ENCODE data around the gene IPO9.

DNA sequence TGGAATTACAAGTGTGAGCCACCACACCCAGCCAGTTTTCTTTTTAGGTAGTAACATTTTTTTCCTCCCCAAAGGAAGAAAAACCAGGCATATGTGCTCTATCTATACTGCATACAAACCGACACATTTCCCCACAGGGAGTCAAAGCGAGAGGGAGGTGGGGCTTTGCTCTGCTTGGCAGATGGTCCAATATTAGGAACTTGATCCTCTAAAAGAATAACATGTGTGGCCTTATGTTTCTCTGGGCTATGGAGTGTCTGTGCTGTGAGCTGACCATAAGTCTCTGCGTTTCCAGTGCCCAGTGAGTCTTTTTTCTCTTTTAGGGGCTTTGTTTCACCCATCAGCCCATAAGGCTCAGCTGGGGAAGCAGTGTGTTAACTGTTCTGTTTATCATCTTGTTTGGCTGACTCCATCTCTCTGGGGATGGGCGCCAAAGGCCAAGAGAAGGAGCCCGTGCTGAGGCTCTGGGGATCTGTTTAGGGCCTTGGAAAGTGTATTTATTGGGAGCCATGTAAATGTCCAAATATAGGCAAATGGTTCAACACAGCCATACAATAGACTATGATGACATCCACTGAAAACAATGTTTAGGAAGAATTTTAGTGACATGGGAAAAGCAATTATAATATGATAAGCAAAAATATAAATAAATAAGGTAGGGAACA lies 97.2 kb downstream of the IPO9 start:
- no peak for TF ChIP-seq CTCF (conservative IDR thresholded peaks at IDR 0.05; ENCODE audit: low read depth in 2 of 2)
- TF ChIP-seq ZNF114 (CRISPR knock-in tag; IDR thresholded peaks at IDR 0.05), result no peak
- TF ChIP-seq, protein P1, sequence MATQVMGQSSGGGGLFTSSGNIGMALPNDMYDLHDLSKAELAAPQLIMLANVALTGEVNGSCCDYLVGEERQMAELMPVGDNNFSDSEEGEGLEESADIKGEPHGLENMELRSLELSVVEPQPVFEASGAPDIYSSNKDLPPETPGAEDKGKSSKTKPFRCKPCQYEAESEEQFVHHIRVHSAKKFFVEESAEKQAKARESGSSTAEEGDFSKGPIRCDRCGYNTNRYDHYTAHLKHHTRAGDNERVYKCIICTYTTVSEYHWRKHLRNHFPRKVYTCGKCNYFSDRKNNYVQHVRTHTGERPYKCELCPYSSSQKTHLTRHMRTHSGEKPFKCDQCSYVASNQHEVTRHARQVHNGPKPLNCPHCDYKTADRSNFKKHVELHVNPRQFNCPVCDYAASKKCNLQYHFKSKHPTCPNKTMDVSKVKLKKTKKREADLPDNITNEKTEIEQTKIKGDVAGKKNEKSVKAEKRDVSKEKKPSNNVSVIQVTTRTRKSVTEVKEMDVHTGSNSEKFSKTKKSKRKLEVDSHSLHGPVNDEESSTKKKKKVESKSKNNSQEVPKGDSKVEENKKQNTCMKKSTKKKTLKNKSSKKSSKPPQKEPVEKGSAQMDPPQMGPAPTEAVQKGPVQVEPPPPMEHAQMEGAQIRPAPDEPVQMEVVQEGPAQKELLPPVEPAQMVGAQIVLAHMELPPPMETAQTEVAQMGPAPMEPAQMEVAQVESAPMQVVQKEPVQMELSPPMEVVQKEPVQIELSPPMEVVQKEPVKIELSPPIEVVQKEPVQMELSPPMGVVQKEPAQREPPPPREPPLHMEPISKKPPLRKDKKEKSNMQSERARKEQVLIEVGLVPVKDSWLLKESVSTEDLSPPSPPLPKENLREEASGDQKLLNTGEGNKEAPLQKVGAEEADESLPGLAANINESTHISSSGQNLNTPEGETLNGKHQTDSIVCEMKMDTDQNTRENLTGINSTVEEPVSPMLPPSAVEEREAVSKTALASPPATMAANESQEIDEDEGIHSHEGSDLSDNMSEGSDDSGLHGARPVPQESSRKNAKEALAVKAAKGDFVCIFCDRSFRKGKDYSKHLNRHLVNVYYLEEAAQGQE (IDR thresholded peaks at IDR 0.05; ENCODE audit: unreplicated experiment), result no peak
- TF ChIP-seq POLR2AphosphoS5 (IDR thresholded peaks at IDR 0.05; ENCODE audit: low read depth), result no peak
- TF ChIP-seq ETS1 (IDR thresholded peaks at IDR 0.05), result no peak
- TF ChIP-seq EZH2phosphoT487 (IDR thresholded peaks at IDR 0.05; ENCODE audit: unreplicated experiment), result no peak
- TF ChIP-seq CREB1 (CRISPR knock-in tag; IDR thresholded peaks at IDR 0.05; ENCODE audit: low read depth), result no peak

Measured in GM23338 (cell line).